GM12878 (cell line): Measurements from ENCODE around the gene TUBA1B. TPM values are rescaled to one million over a fixed set of nuclear protein-coding genes. Genes with fewer than 3 reads are reported as not detected.
A peak's percentile ranks its signal among the peaks of the same experiment; 100 is the strongest.

ENCODE experiments used
- BCL3 ChIP-seq: IDR thresholded peaks from 2 replicates; pipeline ENCODE4 v1.6.1; 2011; ENCODE audit warnings: borderline replicate concordance, low read depth, mild to moderate bottlenecking, moderate library complexity, low read length; ENCODE audit not compliant: insufficient read depth, poor library complexity, severe bottlenecking
- E4F1 ChIP-seq: fragments of 450-650 bp; IDR thresholded peaks from 2 replicates; pipeline ENCODE4 v1.6.1; 2018; ENCODE audit warnings: borderline replicate concordance, mild to moderate bottlenecking; ENCODE audit not compliant: partially characterized antibody
- ELK1 ChIP-seq: IDR thresholded peaks from 2 replicates; pipeline ENCODE4 v1.6.1; 2012; ENCODE audit warnings: low read depth, low read length, improper control_type of control experiment
- IKZF1 ChIP-seq: fragments of 450-650 bp; conservative IDR thresholded peaks from 2 replicates; pipeline ENCODE4 v1.6.1; 2017; ENCODE audit warnings: antibody characterized with exemption, mild to moderate bottlenecking
- IKZF2 ChIP-seq, 2 experiments: fragments of 450-650 bp; IDR thresholded peaks; 2 replicates each; pipeline ENCODE4 v1.6.1; 2017; ENCODE audit warnings: mild to moderate bottlenecking in 2 of 2, moderate library complexity in 2 of 2
- KLF5 ChIP-seq: fragments of 450-650 bp; IDR thresholded peaks from 2 replicates; pipeline ENCODE4 v1.6.1; 2014; ENCODE audit warnings: mild to moderate bottlenecking; ENCODE audit not compliant: partially characterized antibody
- MTA3 ChIP-seq: IDR thresholded peaks from 2 replicates; pipeline ENCODE4 v1.6.1; 2012; ENCODE audit warnings: low read length, inconsistent platforms, borderline replicate concordance
- NR2C1 ChIP-seq: fragments of 450-650 bp; IDR thresholded peaks from 2 replicates; pipeline ENCODE4 v1.6.1; 2017; ENCODE audit warnings: antibody characterized with exemption, mild to moderate bottlenecking, moderate library complexity
- NRF1 ChIP-seq: conservative IDR thresholded peaks from 2 replicates; pipeline ENCODE4 v1.6.1; 2011; ENCODE audit warnings: mild to moderate bottlenecking, low read depth, low read length, improper control_type of control experiment
- PML ChIP-seq: IDR thresholded peaks from 2 replicates; pipeline ENCODE4 v1.6.1; 2012; ENCODE audit warnings: low read length, inconsistent platforms
- POLR2AphosphoS5 ChIP-seq: IDR thresholded peaks from 2 replicates; pipeline ENCODE4 v1.6.1; 2011; ENCODE audit warnings: mild to moderate bottlenecking, low read length, inconsistent platforms
- RELB ChIP-seq: fragments of 450-650 bp; IDR thresholded peaks from 2 replicates; pipeline ENCODE4 v1.6.1; 2017; ENCODE audit warnings: low read depth, mild to moderate bottlenecking, moderate library complexity
- RFX5 ChIP-seq: IDR thresholded peaks from 2 replicates; pipeline ENCODE4 v1.6.1; 2011; ENCODE audit warnings: low read depth, low read length, improper control_type of control experiment
- SREBF2 ChIP-seq: IDR thresholded peaks from 2 replicates; pipeline ENCODE4 v1.6.1; 2012; ENCODE audit warnings: mild to moderate bottlenecking, low read length
- SUPT20H ChIP-seq: IDR thresholded peaks from 2 replicates; pipeline ENCODE4 v1.6.1; 2011; ENCODE audit warnings: low read depth, mild to moderate bottlenecking, low read length, moderate library complexity, borderline replicate concordance; ENCODE audit not compliant: control insufficient read depth
- TCF12 ChIP-seq: IDR thresholded peaks from 2 replicates; pipeline ENCODE4 v1.6.1; 2011; ENCODE audit warnings: low read depth, mild to moderate bottlenecking, low read length
- ZNF384 ChIP-seq: IDR thresholded peaks from 2 replicates; pipeline ENCODE4 v1.6.1; 2012; ENCODE audit warnings: low read depth, mild to moderate bottlenecking, low read length, improper control_type of control experiment, borderline replicate concordance
- ZNF687 ChIP-seq: fragments of 450-650 bp; IDR thresholded peaks from 2 replicates; pipeline ENCODE4 v1.6.1; 2017; ENCODE audit warnings: mild to moderate bottlenecking, moderate library complexity
- polyA plus RNA-seq, 11 experiments: library from polyadenylated mRNA; depleted of rRNA in 4 of 11; unstranded in 6 of 11; stranded (reverse) in 5 of 11; fragments of >200 nt; fragmentation: Nextera tagmentation in 4 of 11; fragmentation: Illumina TruSeq in 1 of 11; extraction: Ambion mirVana in 4 of 11; extraction: Trizol in 1 of 11; gene quantifications; 1 replicate in 1 of 11; 2 replicates in 10 of 11; pipeline versions ENCODE4 v1.2.1 to v1.2.3, GENCODE V29; 2011 to 2016; ENCODE audit warnings: inconsistent platforms in 2 of 11, missing spikeins in 2 of 11, low read depth in 1 of 11
- total RNA-seq, 4 experiments: library from RNA; depleted of rRNA in 3 of 4; stranded (reverse); fragments of >200 nt in 3 of 4; fragmentation: Illumina TruSeq in 1 of 4; extraction: Trizol in 1 of 4; gene quantifications; 2 replicates each; pipeline versions ENCODE4 v1.2.1 to v1.2.3, GENCODE V29; 2013 to 2021

The TUBA1B gene
- total and polyA plus RNA-seq, 10 of the 15 experiments (the other 5 are each of a cell fraction or from before 2014, with no cell fraction given) = 2,328 to 4,712 (median 3,552) TPM

GRCh38 chr12:49130151-49131050 lies 794 bp downstream of the TUBA1B start (continued):
- TF ChIP-seq ZNF687 (peak; percentile 47), NR2C1 (no peak), RELB (peak; percentile 12; the same call in 1 of the 2 replicates), NRF1 (peak; percentile 89), IKZF1 (peak; percentile 84), MTA3 (no peak), KLF5 (peak; percentile 46), ZNF384 (no peak), SREBF2 (no peak), RFX5 (no peak), PML (peak; percentile 25; the same call in 1 of the 2 replicates), POLR2AphosphoS5 (peak; percentile 79), IKZF2 (IDR thresholded peaks at IDR 0.05) (0 out of 4 replicates have a peak, but pooled peaks of 1 of the 2 experiments have one; percentile 20), SUPT20H (no peak), ELK1 (peak; percentile 22), BCL3 (no peak), E4F1 (no peak), TCF12 (peak; percentile 86)
